Cardiac muscle cell (in vitro differentiated cells and primary cell): ENCODE data around the gene TSKU. TPM values are rescaled to one million over a fixed set of nuclear protein-coding genes. Genes with fewer than 3 reads are reported as not detected.

ENCODE experiments used
- DNase-seq, 2 donors: peaks; one replicate each; pipeline versions ENCODE4 v3.0.0 to v3.0.0-alpha.2; 2010 to 2017; ENCODE audit warnings: low read depth in 1 of 2, low spot score in 1 of 2
- H3K27ac ChIP-seq: fragments of 200-600 bp; sonication (generic); 2 replicates; pipeline ENCODE4 v1.5.1; 2016
- H3K27me3 ChIP-seq: fragments of 200-600 bp; sonication (generic); 2 replicates; pipeline ENCODE4 v1.6.0; 2016; ENCODE audit warnings: control low read depth
- H3K36me3 ChIP-seq: fragments of 200-600 bp; sonication (generic); 2 replicates; pipeline ENCODE4 v1.5.1; 2016; ENCODE audit warnings: control low read depth
- H3K4me1 ChIP-seq: fragments of 200-600 bp; sonication (generic); 2 replicates; pipeline ENCODE4 v1.8.1; 2017; ENCODE audit warnings: low read depth, mild to moderate bottlenecking, mixed run types
- H3K4me3 ChIP-seq: fragments of 200-600 bp; sonication (generic); 2 replicates; pipeline ENCODE4 v1.5.1; 2016; ENCODE audit warnings: mild to moderate bottlenecking
- H3K9me3 ChIP-seq: fragments of 200-600 bp; sonication (generic); 2 replicates; pipeline ENCODE4 v1.5.1; 2017; ENCODE audit warnings: low read depth, mild to moderate bottlenecking, control low read depth
- polyA plus RNA-seq: library from polyadenylated mRNA; unstranded; fragments of >200 nt; fragmentation: Nextera tagmentation; extraction: Ambion mirVana; gene quantifications from 2 replicates; pipeline ENCODE4 v1.2.1, GENCODE V29; 2016
- total RNA-seq: library from RNA; depleted of rRNA; stranded (reverse); fragments of >200 nt; gene quantifications from 2 replicates; pipeline ENCODE4 v1.2.3, GENCODE V29; 2016
- TF ChIP-seq, protein P1 (sequence below): IDR thresholded peaks from 2 replicates; pipeline ENCODE4 v1.5.1; 2012; ENCODE audit warnings: low read depth, mild to moderate bottlenecking, low read length

The TSKU gene
- total and polyA plus RNA-seq, 2 experiments from 2014 or later = 33.4 to 33.6 TPM

DNA sequence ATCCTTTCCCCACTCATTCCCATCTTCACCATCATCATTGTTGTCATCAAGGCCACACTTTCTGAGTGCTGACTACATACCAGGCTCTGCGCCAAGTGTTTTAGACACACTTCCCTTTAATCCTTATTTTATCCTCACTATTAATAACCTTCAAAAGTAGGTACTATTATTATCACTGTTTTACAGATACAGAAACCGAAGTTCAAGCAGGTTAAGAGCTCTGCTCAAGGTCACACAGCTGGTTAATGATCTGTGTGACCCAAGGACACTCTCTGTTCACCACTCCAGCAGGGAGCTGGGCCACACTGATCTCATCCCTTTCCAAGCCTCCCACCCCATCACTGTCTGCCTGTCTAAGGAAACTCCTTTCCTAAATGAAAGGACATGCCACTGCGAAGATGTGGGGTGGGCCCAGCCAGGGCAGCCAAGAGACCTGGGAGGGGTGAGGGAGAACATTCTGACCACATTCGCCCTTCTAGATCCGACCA, 17.2 kb upstream of the TSKU start:
- Histone ChIP-seq H3K4me1 (peaks cover 21% of the 10 kb centered on the region), H3K36me3 (no peaks in the 10 kb centered on the region), H3K27ac (no peak overlapping the region), H3K9me3 (no peaks in the 10 kb centered on the region), H3K4me3 (no peak overlapping the region), H3K27me3 (no peaks in the 10 kb centered on the region)
- TF ChIP-seq, protein P1, sequence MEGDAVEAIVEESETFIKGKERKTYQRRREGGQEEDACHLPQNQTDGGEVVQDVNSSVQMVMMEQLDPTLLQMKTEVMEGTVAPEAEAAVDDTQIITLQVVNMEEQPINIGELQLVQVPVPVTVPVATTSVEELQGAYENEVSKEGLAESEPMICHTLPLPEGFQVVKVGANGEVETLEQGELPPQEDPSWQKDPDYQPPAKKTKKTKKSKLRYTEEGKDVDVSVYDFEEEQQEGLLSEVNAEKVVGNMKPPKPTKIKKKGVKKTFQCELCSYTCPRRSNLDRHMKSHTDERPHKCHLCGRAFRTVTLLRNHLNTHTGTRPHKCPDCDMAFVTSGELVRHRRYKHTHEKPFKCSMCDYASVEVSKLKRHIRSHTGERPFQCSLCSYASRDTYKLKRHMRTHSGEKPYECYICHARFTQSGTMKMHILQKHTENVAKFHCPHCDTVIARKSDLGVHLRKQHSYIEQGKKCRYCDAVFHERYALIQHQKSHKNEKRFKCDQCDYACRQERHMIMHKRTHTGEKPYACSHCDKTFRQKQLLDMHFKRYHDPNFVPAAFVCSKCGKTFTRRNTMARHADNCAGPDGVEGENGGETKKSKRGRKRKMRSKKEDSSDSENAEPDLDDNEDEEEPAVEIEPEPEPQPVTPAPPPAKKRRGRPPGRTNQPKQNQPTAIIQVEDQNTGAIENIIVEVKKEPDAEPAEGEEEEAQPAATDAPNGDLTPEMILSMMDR = no peak
- no peak for DNase-seq

GRCh38 chr11:76766521-76766920, 16.6 kb upstream of the TSKU start:
- DNase-seq = no peak
- Histone ChIP-seq H3K27me3 (no peaks in the 10 kb centered on the region), H3K36me3 (no peaks in the 10 kb centered on the region), H3K4me1 (peaks cover 21% of the 10 kb centered on the region), H3K4me3 (no peak overlapping the region), H3K27ac (no peak overlapping the region), H3K9me3 (no peaks in the 10 kb centered on the region)
- TF ChIP-seq, protein P1 = no peak

DNA sequence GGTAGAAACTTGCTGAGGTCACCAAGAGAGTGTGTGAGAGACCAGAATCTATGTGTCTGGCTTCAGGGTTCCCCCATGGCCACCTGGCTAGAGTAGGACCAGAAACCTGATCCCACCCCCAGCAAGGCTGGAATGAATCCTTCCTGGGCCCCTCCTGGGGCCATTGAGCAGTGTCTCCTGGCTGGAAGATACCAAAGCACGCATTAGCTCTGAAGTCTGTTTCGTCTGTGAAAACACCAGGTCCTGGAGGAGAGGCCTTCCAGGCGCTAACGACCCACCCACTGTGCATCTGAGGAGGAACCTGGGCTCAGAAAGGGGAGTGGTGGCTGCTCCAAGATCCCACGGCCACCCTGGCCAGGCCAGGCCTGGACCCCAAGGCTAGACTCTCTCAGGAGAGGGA, 15.5 kb upstream of the TSKU start:
- no peaks in the 10 kb centered on the region for H3K36me3 ChIP-seq
- no peaks in the 10 kb centered on the region for H3K27me3 ChIP-seq
- H3K9me3 ChIP-seq = no peaks in the 10 kb centered on the region
- no peak for DNase-seq
- H3K4me3 ChIP-seq = no peak overlapping the region
- TF ChIP-seq, protein P1 = no peak
- H3K27ac ChIP-seq = no peak overlapping the region
- peaks cover 21% of the 10 kb centered on the region for H3K4me1 ChIP-seq

DNA sequence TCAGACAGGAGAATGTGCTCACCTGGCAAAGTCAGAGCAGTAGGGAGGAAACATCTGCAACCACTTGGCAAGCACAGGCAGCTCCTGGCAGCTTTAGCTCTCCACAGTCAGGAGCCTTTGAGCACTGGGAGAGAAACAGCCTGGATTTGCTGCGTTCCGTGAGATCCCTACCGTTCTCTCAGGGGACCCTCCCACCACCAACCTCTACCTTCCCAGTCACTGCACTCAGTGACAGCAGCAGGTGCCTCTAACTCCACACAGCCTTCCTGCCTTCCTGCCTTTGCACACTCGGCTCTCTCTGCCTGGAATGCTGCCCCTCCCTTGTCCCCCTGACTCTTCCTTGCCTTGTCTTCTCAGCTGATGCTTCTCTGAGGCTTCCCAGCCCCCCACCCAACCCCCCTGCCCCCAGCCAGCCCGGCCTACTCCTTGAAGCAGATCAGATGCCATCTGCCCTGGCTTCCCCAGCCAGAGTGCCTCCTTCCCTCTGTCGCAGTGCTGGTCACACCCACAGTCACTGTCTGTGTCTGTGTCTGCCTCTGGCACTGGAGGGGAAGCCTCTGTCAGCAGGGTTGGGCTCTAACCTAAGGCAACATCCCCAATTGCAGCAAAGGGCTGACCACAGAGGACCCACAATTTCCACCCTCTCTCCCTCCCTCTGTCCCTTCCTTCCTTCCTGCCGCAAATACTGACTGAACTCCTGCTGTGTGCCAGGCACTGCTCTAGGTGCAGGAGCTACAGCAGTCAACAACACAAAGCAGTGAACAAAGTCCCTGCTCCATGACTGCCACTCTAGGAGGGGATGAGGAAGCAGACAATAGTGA, 14.9 kb upstream of the TSKU start:
- Histone ChIP-seq H3K4me1 (peaks cover 21% of the 10 kb centered on the region), H3K36me3 (no peaks in the 10 kb centered on the region), H3K9me3 (no peaks in the 10 kb centered on the region), H3K27me3 (no peaks in the 10 kb centered on the region), H3K27ac (no peak overlapping the region), H3K4me3 (no peak overlapping the region)
- TF ChIP-seq, protein P1 = no peak
- peak in 1 of 2 donors; percentile 34 for DNase-seq

GRCh38 chr11:76768909-76769560, 14.1 kb upstream of the TSKU start:
- Histone ChIP-seq H3K9me3 (no peaks in the 10 kb centered on the region), H3K4me3 (no peak overlapping the region), H3K4me1 (peaks cover 21% of the 10 kb centered on the region), H3K36me3 (no peaks in the 10 kb centered on the region), H3K27me3 (no peaks in the 10 kb centered on the region), H3K27ac (no peak overlapping the region)
- peak in 1 of 2 donors; percentile 30 for DNase-seq
- TF ChIP-seq, protein P1 = no peak
